Stimulated activated CD4-positive, alpha-beta T cell treated with anti-CD3 and anti-CD28 coated beads, Interleukin-2, amount 100 ng/mL, for 48 hours (primary cell): ENCODE data around the gene SETD5.

Experiments used
- DNase-seq, 2 donors: peaks; one replicate each; pipeline ENCODE4 v3.0.0-alpha.2; 2020

Gene SETD5

GRCh38 chr3:9388142-9388541, 9.3 kb upstream of the SETD5 start:
- no peak for DNase-seq

- no peak for DNase-seq
Observed at GRCh38 chr3:9388562-9389272, 8.7 kb upstream of the SETD5 start.

- no peak for DNase-seq
Observed at GRCh38 chr3:9390265-9390888, 7.0 kb upstream of the SETD5 start.

- no peak for DNase-seq
Observed at GRCh38 chr3:9392041-9392440, 5.4 kb upstream of the SETD5 start.

- no peak for DNase-seq
Observed at GRCh38 chr3:9395570-9396300, 1.7 kb upstream of the SETD5 start.

GRCh38 chr3:9396301-9396631, 1.1 kb upstream of the SETD5 start:
- DNase-seq, result peak in 1 of 2 donors; percentile 65

- peak; percentile 98 to 99 for DNase-seq
Observed at GRCh38 chr3:9396632-9397331, 633 bp upstream of the SETD5 start.

GRCh38 chr3:9397906-9398699, 688 bp downstream of the SETD5 start:
- DNase-seq, result peak; percentile 29 to 32

GRCh38 chr3:9398700-9399336, 1.4 kb downstream of the SETD5 start:
- no peak for DNase-seq

- no peak for DNase-seq
Observed at GRCh38 chr3:9399337-9399703, 1.9 kb downstream of the SETD5 start.

- no peak for DNase-seq
Observed at GRCh38 chr3:9399746-9400145, 2.3 kb downstream of the SETD5 start.

- no peak for DNase-seq
Observed at GRCh38 chr3:9400616-9401015, 3.2 kb downstream of the SETD5 start.

- no peak for DNase-seq
Observed at GRCh38 chr3:9401986-9402385, 4.6 kb downstream of the SETD5 start.

GRCh38 chr3:9402410-9403228, 5.2 kb downstream of the SETD5 start:
- no peak for DNase-seq

- no peak for DNase-seq
Observed at GRCh38 chr3:9403463-9403862, 6.0 kb downstream of the SETD5 start.

GRCh38 chr3:9404680-9405079, 7.3 kb downstream of the SETD5 start:
- no peak for DNase-seq

GRCh38 chr3:9405756-9406155, 8.3 kb downstream of the SETD5 start:
- no peak for DNase-seq

GRCh38 chr3:9406856-9407626, 9.6 kb downstream of the SETD5 start:
- DNase-seq, result no peak

GRCh38 chr3:9408061-9408460, 10.6 kb downstream of the SETD5 start:
- no peak for DNase-seq

- DNase-seq, result no peak
Observed at GRCh38 chr3:9408546-9408945, 11.1 kb downstream of the SETD5 start.
